CD4-positive, alpha-beta T cell treated with Interleukin-12 subunit alpha and Interleukin-12 subunit beta, for 1 hour (primary cell): ENCODE measurements around the gene OR11H6.
"Not testable (repeated sequence)": the region's sequence is repeated elsewhere in the genome, so short reads cannot be mapped to it uniquely, and the experiment has no call there.

Source experiments
- DNase-seq: peaks from one replicate; pipeline ENCODE4 v3.0.0-alpha.2; 2020

OR11H6 gene

DNA sequence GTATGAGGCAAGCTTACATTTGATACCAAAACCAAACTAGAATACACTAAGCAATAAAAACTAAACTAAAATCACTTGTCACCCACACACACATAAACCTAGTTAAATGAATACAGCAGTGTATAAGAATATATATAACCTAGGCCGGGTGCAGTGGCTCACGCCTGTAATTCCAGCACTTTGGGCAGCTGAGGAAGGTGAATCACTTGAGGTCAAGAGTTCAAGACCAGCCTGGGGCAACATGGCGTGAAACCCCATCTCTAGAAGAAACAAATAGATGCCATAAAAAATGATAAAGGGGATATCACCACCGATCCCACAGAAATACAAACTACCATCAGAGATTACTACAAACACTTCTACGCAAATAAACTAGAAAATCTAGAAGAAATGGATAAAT is 40.9 kb downstream of the OR11H6 start:
- DNase-seq = not testable (repeated sequence)

- DNase-seq = no peak
Observed at GRCh38 chr14:20274062-20274461, 50.6 kb downstream of the OR11H6 start.
